GM12892 (cell line): ENCODE measurements around the gene PRRG4.

ENCODE experiments used
- POLR2A ChIP-seq: IDR thresholded peaks from 2 replicates; pipeline ENCODE4 v1.6.1; 2011; ENCODE audit warnings: low read depth, low read length, control low read depth
- POLR2AphosphoS5 ChIP-seq: IDR thresholded peaks from 2 replicates; pipeline ENCODE4 v1.6.1; 2011; ENCODE audit warnings: low read depth, low read length, control low read depth
- TAF1 ChIP-seq: IDR thresholded peaks from 2 replicates; pipeline ENCODE4 v1.6.1; 2011; ENCODE audit warnings: low read depth, mild to moderate bottlenecking, control low read depth, low read length, borderline replicate concordance

DNA sequence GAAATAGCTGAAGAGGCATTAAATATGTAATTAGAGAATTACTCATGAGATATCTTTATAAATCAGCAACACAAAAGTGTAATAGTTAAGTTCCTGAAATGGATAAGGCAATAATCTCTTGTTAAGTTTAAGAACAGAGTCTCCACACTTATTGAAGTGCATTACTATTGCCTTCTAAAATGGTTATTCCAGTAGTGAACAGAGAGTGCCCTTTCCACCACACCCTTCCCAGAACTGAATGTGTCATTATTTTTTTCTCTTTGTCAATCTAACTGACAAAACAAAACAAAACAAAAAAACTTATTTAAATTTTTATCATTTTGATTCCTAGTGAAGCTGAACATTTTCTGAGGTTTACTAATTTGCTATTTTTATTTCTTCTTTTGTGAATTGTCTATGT lies 9.2 kb upstream of the PRRG4 start:
- TF ChIP-seq POLR2A (no peak), POLR2AphosphoS5 (no peak), TAF1 (no peak)
